IMR-90 (cell line): Measurements from ENCODE around the gene TCF3. TPM values are rescaled to one million over a fixed set of nuclear protein-coding genes. Genes with fewer than 3 reads are reported as not detected.

ENCODE experiments used
- ATAC-seq: fragments of 200-7000 bp; cut with Tn5 transposase; 2 replicates; pipeline ENCODE4 v1.9.1; 2020; ENCODE audit warnings: low read depth, mild to moderate bottlenecking, moderate library complexity
- BruUV-seq: library from RNA; stranded (reverse); fragments of 400-500 nt; replicated peaks from 2 replicates; lab custom pipeline; 2021; lab: Mats Ljungman, UMichigan
- CTCF ChIA-PET: fragments of 300-600 bp; formaldehyde crosslinking; extraction: SDS; loops from one replicate; lab custom pipeline; 2021; ENCODE audit warnings: antibody characterized with exemption; lab: Yijun Ruan, JAX
- POLR2A ChIA-PET: fragments of 300-600 bp; sonication (Branson Sonifier 250); formaldehyde crosslinking; loops from one replicate; lab custom pipeline; 2022; ENCODE audit warnings: antibody characterized with exemption; ENCODE audit not compliant: unreplicated experiment; lab: Charles Lee
- DNase-seq: peaks from one replicate; pipeline ENCODE4 v3.0.0; 2013
- H2AFZ ChIP-seq: replicated peaks from 2 replicates; pipeline ENCODE3; 2013; ENCODE audit warnings: low read length, mild to moderate bottlenecking; ENCODE audit not compliant: poor library complexity
- H2AK5ac ChIP-seq: 2 replicates; pipeline ENCODE4 v1.6.1; 2013; ENCODE audit warnings: low read depth, low read length, inconsistent platforms
- H2AK9ac ChIP-seq: replicated peaks from 2 replicates; pipeline ENCODE3; 2013; ENCODE audit warnings: mild to moderate bottlenecking, low read depth, low read length, moderate library complexity; ENCODE audit not compliant: poor library complexity
- H2BK120ac ChIP-seq: 2 replicates; pipeline ENCODE4 v1.6.1; 2013; ENCODE audit warnings: low read depth, low read length, inconsistent platforms
- H2BK15ac ChIP-seq: 3 replicates; pipeline ENCODE4 v1.6.1; 2013; ENCODE audit warnings: low read depth, low read length, inconsistent platforms
- H2BK20ac ChIP-seq: 2 replicates; pipeline ENCODE4 v1.6.1; 2013; ENCODE audit warnings: low read depth, mild to moderate bottlenecking, inconsistent platforms, low read length, moderate library complexity
- H2BK5ac ChIP-seq: 2 replicates; pipeline ENCODE4 v1.6.1; 2013; ENCODE audit warnings: mild to moderate bottlenecking, low read depth, low read length, inconsistent platforms; ENCODE audit not compliant: poor library complexity, severe bottlenecking
- H3K14ac ChIP-seq: replicated peaks from 2 replicates; pipeline ENCODE4 v1.6.1; 2013; ENCODE audit warnings: low read depth, low read length, inconsistent platforms
- H3K18ac ChIP-seq: 2 replicates; pipeline ENCODE4 v1.6.1; 2013; ENCODE audit warnings: low read depth, low read length, control low read depth
- H3K23ac ChIP-seq: 2 replicates; pipeline ENCODE4 v1.6.1; 2013; ENCODE audit warnings: low read depth, low read length, inconsistent platforms
- H3K27ac ChIP-seq: 2 replicates; pipeline ENCODE4 v1.5.1; 2013; ENCODE audit warnings: mild to moderate bottlenecking, control low read depth, low read length; ENCODE audit not compliant: insufficient read depth
- H3K27me3 ChIP-seq: 2 replicates; pipeline ENCODE4 v1.6.1; 2013; ENCODE audit warnings: low read length; ENCODE audit not compliant: control insufficient read depth, insufficient read depth
- H3K36me3 ChIP-seq: 2 replicates; pipeline ENCODE4 v1.6.1; 2013; ENCODE audit warnings: low read length, mixed read lengths; ENCODE audit not compliant: control insufficient read depth, insufficient read depth
- H3K4ac ChIP-seq: 2 replicates; pipeline ENCODE4 v1.6.1; 2013; ENCODE audit warnings: low read depth, low read length, inconsistent platforms
- H3K4me1 ChIP-seq: 2 replicates; pipeline ENCODE4 v1.6.1; 2013; ENCODE audit warnings: low read length, mixed read lengths; ENCODE audit not compliant: control insufficient read depth, insufficient read depth
- H3K4me2 ChIP-seq: 2 replicates; pipeline ENCODE4 v1.6.1; 2013; ENCODE audit warnings: low read depth, mild to moderate bottlenecking, control low read depth, low read length, moderate library complexity
- H3K4me3 ChIP-seq: 2 replicates; pipeline ENCODE4 v1.5.1; 2013; ENCODE audit warnings: low read depth, mild to moderate bottlenecking, control low read depth, low read length, moderate library complexity; ENCODE audit not compliant: insufficient read depth
- H3K56ac ChIP-seq: 2 replicates; pipeline ENCODE4 v1.6.1; 2013; ENCODE audit warnings: low read length, inconsistent platforms; ENCODE audit not compliant: insufficient read depth; ENCODE audit errors: extremely low read depth
- H3K79me1 ChIP-seq, 2 experiments: 2 replicates each; pipeline ENCODE4 v1.6.1; 2013; ENCODE audit warnings: low read length in 2 of 2, inconsistent platforms in 1 of 2, low read depth in 1 of 2
- H3K9ac ChIP-seq: 2 replicates; pipeline ENCODE4 v1.6.1; 2013; ENCODE audit warnings: low read depth, low read length, control low read depth
- H3K9me1 ChIP-seq: 2 replicates; pipeline ENCODE4 v1.6.1; 2013; ENCODE audit warnings: low read length, inconsistent platforms; ENCODE audit not compliant: insufficient read depth
- H3K9me3 ChIP-seq: 2 replicates; pipeline ENCODE4 v1.6.1; 2013; ENCODE audit warnings: low read length; ENCODE audit not compliant: control insufficient read depth, insufficient read depth
- H4K20me1 ChIP-seq: 2 replicates; pipeline ENCODE4 v1.6.1; 2013; ENCODE audit warnings: low read length, inconsistent platforms; ENCODE audit not compliant: insufficient read depth
- H4K5ac ChIP-seq: 2 replicates; pipeline ENCODE4 v1.6.1; 2013; ENCODE audit warnings: mild to moderate bottlenecking, low read depth, low read length, control low read depth
- H4K8ac ChIP-seq, 2 experiments: 2 replicates each; pipeline ENCODE4 v1.6.1; 2013; ENCODE audit warnings: low read depth in 2 of 2, low read length in 2 of 2, control low read depth in 1 of 2, inconsistent platforms in 1 of 2
- H4K91ac ChIP-seq: 2 replicates; pipeline ENCODE4 v1.6.1; 2013; ENCODE audit warnings: low read depth, low read length, inconsistent platforms; ENCODE audit not compliant: insufficient read depth
- BHLHE40 ChIP-seq: fragments of 150-350 bp; IDR thresholded peaks from 2 replicates; pipeline ENCODE4 v1.6.1; 2016; ENCODE audit warnings: mild to moderate bottlenecking, low read depth, low read length
- CEBPB ChIP-seq: IDR thresholded peaks from 2 replicates; pipeline ENCODE4 v1.6.1; 2012; ENCODE audit warnings: low read depth, low read length, improper control_type of control experiment
- CHD1 ChIP-seq: IDR thresholded peaks from 2 replicates; pipeline ENCODE4 v1.6.1; 2012; ENCODE audit warnings: low read depth, low read length, improper control_type of control experiment
- CTCF ChIP-seq: conservative IDR thresholded peaks from 2 replicates; pipeline ENCODE4 v1.5.1; 2012; ENCODE audit warnings: mild to moderate bottlenecking, low read depth, low read length, improper control_type of control experiment
- ELK1 ChIP-seq: fragments of 150-350 bp; IDR thresholded peaks from 2 replicates; pipeline ENCODE4 v1.6.1; 2016; ENCODE audit warnings: low read depth, mild to moderate bottlenecking, low read length, moderate library complexity, borderline replicate concordance
- MAFK ChIP-seq: IDR thresholded peaks from 2 replicates; pipeline ENCODE4 v1.6.1; 2012; ENCODE audit warnings: low read depth, low read length, improper control_type of control experiment
- MAZ ChIP-seq: IDR thresholded peaks from 2 replicates; pipeline ENCODE4 v1.6.1; 2012; ENCODE audit warnings: low read depth, mild to moderate bottlenecking, low read length, improper control_type of control experiment, moderate library complexity, borderline replicate concordance
- MXI1 ChIP-seq: IDR thresholded peaks from 2 replicates; pipeline ENCODE4 v1.6.1; 2012; ENCODE audit warnings: low read depth, mild to moderate bottlenecking, low read length, moderate library complexity, borderline replicate concordance
- NFE2L2 ChIP-seq: fragments of 150-350 bp; IDR thresholded peaks from 2 replicates; pipeline ENCODE4 v1.6.1; 2016; ENCODE audit warnings: low read depth, mild to moderate bottlenecking, low read length
- POLR2A ChIP-seq: IDR thresholded peaks from 2 replicates; pipeline ENCODE4 v1.6.1; 2012; ENCODE audit warnings: mild to moderate bottlenecking, low read depth, low read length
- RAD21 ChIP-seq: IDR thresholded peaks from 2 replicates; pipeline ENCODE4 v1.6.1; 2012; ENCODE audit warnings: low read length, improper control_type of control experiment
- RCOR1 ChIP-seq: IDR thresholded peaks from 2 replicates; pipeline ENCODE4 v1.6.1; 2012; ENCODE audit warnings: mild to moderate bottlenecking, low read length, improper control_type of control experiment; ENCODE audit not compliant: insufficient replicate concordance
- RFX5 ChIP-seq: IDR thresholded peaks from 2 replicates; pipeline ENCODE4 v1.8.0; 2012; ENCODE audit warnings: low read depth, mild to moderate bottlenecking, low read length, moderate library complexity
- SMC3 ChIP-seq: fragments of 150-350 bp; IDR thresholded peaks from 2 replicates; pipeline ENCODE4 v1.6.1; 2016; ENCODE audit warnings: low read depth, mild to moderate bottlenecking, antibody characterized with exemption, low read length, moderate library complexity
- USF2 ChIP-seq: fragments of 150-350 bp; IDR thresholded peaks from 2 replicates; pipeline ENCODE4 v1.6.1; 2017; ENCODE audit warnings: mild to moderate bottlenecking, antibody characterized with exemption, low read length, low read depth
- WGBS, 2 experiments: methylation state at CpG; one replicate each; pipeline versions ENCODE4 v1.1.5 to v1.1.7; 2013; ENCODE audit warnings: missing lambda C conversion rate in 2 of 2; ENCODE audit not compliant: insufficient read length in 1 of 2; ENCODE audit errors: extremely low coverage in 2 of 2; 5-methylcytosine and 5-hydroxymethylcytosine counted together
- dilution Hi-C: fragments of 300-500 bp; cut with HindIII; formaldehyde crosslinking; loops from one replicate; pipeline ENCODE4 v1.14.3; 2018; ENCODE audit warnings: low sequenced_read_pairs; ENCODE audit not compliant: unreplicated experiment
- in situ Hi-C: fragments of 300-500 bp; cut with MboI; formaldehyde crosslinking; loops from 3 replicates; pipeline ENCODE4 v1.14.3; 2019; ENCODE audit warnings: low sequenced_read_pairs, inconsistent platforms, mixed read lengths
- intact Hi-C: fragments of 100-400 bp; cut with micrococcal nuclease; formaldehyde crosslinking; loops from 2 replicates; pipeline ENCODE4 v1.10.0; 2022
- polyA plus RNA-seq, 3 experiments: library from polyadenylated mRNA; depleted of rRNA; stranded (reverse); fragments of >200 nt; gene quantifications; 2 replicates each; pipeline ENCODE4 v1.2.3, GENCODE V29; 2012; ENCODE audit warnings: low replicate concordance in 1 of 3
- total RNA-seq: library from RNA; depleted of rRNA; stranded (reverse); fragments of >200 nt; gene quantifications from 2 replicates; pipeline ENCODE4 v1.2.3, GENCODE V29; 2012

Gene TCF3
- total and polyA plus RNA-seq, 2 of the 4 experiments (the other 2 are of a cell fraction) = 29.9 to 127 TPM

- TF ChIP-seq CHD1 = no peak
- TF ChIP-seq RFX5 = no peak
- no peak for TF ChIP-seq CTCF
- no peak for TF ChIP-seq RCOR1
- no peak for TF ChIP-seq SMC3
- no peak for TF ChIP-seq POLR2A
- TF ChIP-seq CEBPB = no peak
- TF ChIP-seq BHLHE40 = no peak
- no peak for TF ChIP-seq MAZ
- TF ChIP-seq RAD21 = no peak
- no peak for TF ChIP-seq ELK1
- TF ChIP-seq MAFK = no peak
- no peak for TF ChIP-seq USF2
- no peak for TF ChIP-seq NFE2L2
- no peak for TF ChIP-seq MXI1
- Histone ChIP-seq H3K27me3 (no peaks in the 10 kb centered on the region), H3K4me3 (no peak overlapping the region), H3K36me3 (peaks cover 47% of the 10 kb centered on the region), H3K23ac (no peak overlapping the region), H3K27ac (no peak overlapping the region), H2BK15ac (no peak overlapping the region), H4K8ac (no peak overlapping the region), H4K20me1 (peaks cover 43% of the 10 kb centered on the region), H2AFZ (no peak overlapping the region), H3K79me1 (peaks cover 0 to 53% of the 10 kb centered on the region in 2 experiments; a peak in 3 of 4 replicates), H2BK5ac (no peak overlapping the region), H4K5ac (no peak overlapping the region), H3K4ac (no peak overlapping the region), H4K91ac (no peak overlapping the region), H3K9me1 (no peaks in the 10 kb centered on the region), H3K56ac (no peak overlapping the region), H3K14ac (no peak overlapping the region), H2BK20ac (no peak overlapping the region), H2AK9ac (no peak overlapping the region), H3K4me1 (no peaks in the 10 kb centered on the region), H3K9me3 (peaks cover 2% of the 10 kb centered on the region; the same call in 1 of the 2 replicates), H3K4me2 (no peak overlapping the region), H3K9ac (no peak overlapping the region), H2AK5ac (no peak overlapping the region), H2BK120ac (no peak overlapping the region), H3K18ac (no peak overlapping the region)
- 100% methylated on average over 6 of the region's 26 CpGs; no CpG with 5 or more reads in 1 of the 2 experiments for WGBS, 2 experiments
- in situ Hi-C loops = no loop called here
- ChIA-PET POLR2A (no interaction called here), CTCF (no interaction called here)
- intact Hi-C loops = no loop called here
- BruUV-seq = no TSS peak
- ATAC-seq = no peak
- dilution Hi-C loops = no loop called here
- no peak for DNase-seq
Observed at GRCh38 chr19:1632462-1633268, 19.8 kb downstream of the TCF3 start.
